Stimulated activated naive B cell treated with anti-CD40 and anti-IgM and Interleukin-4, amounts not matched to agents 10 μg/mL and 1 μg/mL and 100 μg/mL, for 72 hours (primary cell): ENCODE results near the gene TGFBRAP1.

ENCODE experiments used
- ATAC-seq, 2 donors: fragments of 150-1000 bp; cut with Tn5 transposase; replicated peaks; 2 replicates each; pipeline ENCODE4 v1.10.0; 2021; ENCODE audit warnings: moderate library complexity in 1 of 2
- DNase-seq: peaks from one replicate; pipeline ENCODE4 v3.0.0; 2021
- H3K27ac Mint-ChIP-seq: one replicate; pipeline ENCODE4 v1.8.0; 2022; ENCODE audit warnings: mild to moderate bottlenecking, mixed read lengths
- H3K27me3 Mint-ChIP-seq, 2 donors: one replicate each; pipeline ENCODE4 v1.8.0; 2022; ENCODE audit warnings: mixed read lengths in 2 of 2
- H3K36me3 Mint-ChIP-seq, 2 donors: one replicate each; pipeline ENCODE4 v1.8.0; 2022; ENCODE audit warnings: mixed read lengths in 2 of 2, mild to moderate bottlenecking in 1 of 2
- H3K4me1 Mint-ChIP-seq, 2 donors: one replicate each; pipeline ENCODE4 v1.8.0; 2022; ENCODE audit warnings: mixed read lengths in 2 of 2, mild to moderate bottlenecking in 1 of 2
- H3K4me3 Mint-ChIP-seq, 2 donors: one replicate each; pipeline ENCODE4 v1.8.0; 2022; ENCODE audit warnings: mild to moderate bottlenecking in 2 of 2, mixed read lengths in 2 of 2, moderate library complexity in 1 of 2
- H3K9me3 Mint-ChIP-seq, 2 donors: one replicate each; pipeline ENCODE4 v1.8.0; 2022; ENCODE audit warnings: mixed read lengths in 2 of 2, mild to moderate bottlenecking in 1 of 2

The TGFBRAP1 gene, protein sequence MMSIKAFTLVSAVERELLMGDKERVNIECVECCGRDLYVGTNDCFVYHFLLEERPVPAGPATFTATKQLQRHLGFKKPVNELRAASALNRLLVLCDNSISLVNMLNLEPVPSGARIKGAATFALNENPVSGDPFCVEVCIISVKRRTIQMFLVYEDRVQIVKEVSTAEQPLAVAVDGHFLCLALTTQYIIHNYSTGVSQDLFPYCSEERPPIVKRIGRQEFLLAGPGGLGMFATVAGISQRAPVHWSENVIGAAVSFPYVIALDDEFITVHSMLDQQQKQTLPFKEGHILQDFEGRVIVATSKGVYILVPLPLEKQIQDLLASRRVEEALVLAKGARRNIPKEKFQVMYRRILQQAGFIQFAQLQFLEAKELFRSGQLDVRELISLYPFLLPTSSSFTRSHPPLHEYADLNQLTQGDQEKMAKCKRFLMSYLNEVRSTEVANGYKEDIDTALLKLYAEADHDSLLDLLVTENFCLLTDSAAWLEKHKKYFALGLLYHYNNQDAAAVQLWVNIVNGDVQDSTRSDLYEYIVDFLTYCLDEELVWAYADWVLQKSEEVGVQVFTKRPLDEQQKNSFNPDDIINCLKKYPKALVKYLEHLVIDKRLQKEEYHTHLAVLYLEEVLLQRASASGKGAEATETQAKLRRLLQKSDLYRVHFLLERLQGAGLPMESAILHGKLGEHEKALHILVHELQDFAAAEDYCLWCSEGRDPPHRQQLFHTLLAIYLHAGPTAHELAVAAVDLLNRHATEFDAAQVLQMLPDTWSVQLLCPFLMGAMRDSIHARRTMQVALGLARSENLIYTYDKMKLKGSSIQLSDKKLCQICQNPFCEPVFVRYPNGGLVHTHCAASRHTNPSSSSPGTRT

DNA sequence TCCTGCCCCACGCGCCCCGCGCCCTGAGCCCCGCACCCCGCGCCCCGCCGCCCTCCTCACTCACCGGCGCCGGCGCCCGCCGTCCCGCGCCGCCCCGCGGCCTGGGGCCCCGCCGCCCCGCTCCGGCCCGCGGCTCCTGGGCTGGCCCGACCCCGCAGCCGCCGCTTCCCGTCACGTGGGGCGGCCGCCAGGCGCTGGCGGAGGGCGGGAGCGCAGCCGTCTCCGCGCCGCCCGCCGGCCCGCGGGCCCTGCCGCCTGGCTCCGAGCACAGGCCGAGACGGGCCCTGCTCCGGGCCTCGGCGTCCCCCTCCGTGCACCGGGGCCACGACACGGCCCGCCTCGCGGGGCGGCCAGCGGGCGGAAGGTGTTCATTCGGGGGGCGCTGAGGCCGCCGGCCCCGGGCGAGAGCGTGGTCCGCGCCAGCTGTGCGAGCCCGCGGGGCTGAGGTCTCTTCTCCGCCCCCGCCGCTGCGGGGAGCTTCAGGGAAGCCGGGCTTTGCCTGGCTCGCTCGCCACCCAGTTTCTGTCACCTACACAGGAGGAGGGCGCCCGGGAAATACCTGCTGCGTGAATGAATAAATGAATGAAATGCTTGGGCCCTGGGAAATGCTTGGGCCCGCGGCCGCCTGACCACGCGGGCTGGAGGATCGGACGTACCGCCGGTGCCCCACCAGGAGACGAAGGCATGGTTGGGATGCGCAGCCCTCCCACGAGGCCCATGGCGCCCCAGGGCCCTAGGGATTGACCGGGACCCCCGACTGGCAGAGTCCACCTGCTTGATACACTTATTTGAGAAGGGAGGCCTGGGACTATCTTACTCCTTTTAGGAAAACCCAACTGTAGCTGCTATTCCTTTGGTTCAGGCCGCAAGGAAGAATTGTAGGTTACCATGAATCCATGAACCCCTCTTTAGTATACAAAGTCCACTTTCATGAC, at the start of gene TGFBRAP1:
TSS of gene TGFBRAP1 (minus strand) at position 175 of the 935 bp plus-strand sequence. CDS start 21,434 bp downstream, outside the sequence.
- peak; percentile 58 for DNase-seq
- H3K4me1 Mint-ChIP-seq: peaks cover 28 to 45% of the 10 kb centered on the region in 2 donors

DNA sequence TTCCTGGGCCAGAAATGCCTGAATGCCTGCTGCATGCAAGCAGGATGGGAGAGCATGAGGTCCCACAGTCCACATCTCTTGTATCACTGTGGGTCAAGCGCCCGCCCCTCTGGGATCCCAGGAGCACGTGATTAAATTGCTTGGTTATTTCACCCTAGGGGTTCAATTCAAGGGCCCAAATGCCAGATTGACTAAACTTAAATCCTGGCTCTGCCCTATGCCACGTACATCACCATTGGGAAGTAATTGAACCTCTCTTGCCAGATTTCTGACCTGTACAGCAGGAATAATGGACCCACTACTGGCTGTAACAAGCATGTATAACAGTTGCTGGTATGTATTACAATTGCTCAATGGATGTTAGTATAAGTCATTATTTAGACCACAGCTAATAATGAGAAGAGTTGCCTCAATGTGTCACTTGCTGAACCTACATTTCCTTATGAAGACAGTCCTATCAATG, 49.4 kb upstream of the TGFBRAP1 start:
- Mint-ChIP-seq H3K27ac (no peak overlapping the region), H3K4me3 (no peak overlapping the region), H3K9me3 (no peaks in the 10 kb centered on the region), H3K27me3 (peaks cover 3 to 6% of the 10 kb centered on the region in 2 donors), H3K36me3 (no peaks in the 10 kb centered on the region), H3K4me1 (peaks cover 3 to 20% of the 10 kb centered on the region in 2 donors)
- ATAC-seq (no peak), DNase-seq (no peak)

More for the DNA sequence above, at the start of gene TGFBRAP1:
- H3K27ac Mint-ChIP-seq: peak within 1 kb of the TSS; percentile 97
- H3K9me3 Mint-ChIP-seq: no peaks in the 10 kb centered on the region
- no peaks in the 10 kb centered on the region for H3K27me3 Mint-ChIP-seq
- peaks cover 0 to 12% of the 10 kb centered on the region in 2 donors for H3K36me3 Mint-ChIP-seq
- peak; percentile 88 to 92 for ATAC-seq
- peak within 1 kb of the TSS; percentile 92 to 94 for H3K4me3 Mint-ChIP-seq

DNA sequence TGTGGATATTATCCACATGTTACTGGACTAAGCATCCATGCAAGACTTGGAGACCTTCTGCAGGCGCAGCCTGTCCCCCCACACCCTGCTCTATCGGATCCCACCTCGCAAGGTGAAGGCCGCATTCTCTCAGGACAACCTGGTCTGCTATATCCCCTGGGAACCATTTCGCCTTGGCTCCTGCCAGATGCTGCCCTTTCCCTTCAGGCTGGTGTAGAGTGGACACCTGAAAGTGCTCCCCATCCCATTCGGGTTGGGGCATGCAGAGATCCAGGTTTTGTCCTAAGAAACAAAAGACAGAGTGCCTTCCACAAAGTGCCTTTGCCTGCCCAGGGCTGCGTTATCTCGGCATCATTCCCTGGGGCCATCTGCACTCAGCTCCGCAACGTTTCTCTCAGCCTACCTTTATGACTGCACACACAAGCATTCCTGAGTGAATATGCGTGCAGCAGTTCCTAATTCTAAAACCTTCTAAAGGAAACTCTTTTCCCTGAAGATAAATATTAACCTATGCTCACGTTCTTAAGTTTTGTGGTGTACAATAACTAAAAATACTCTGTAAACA, 48.8 kb upstream of the TGFBRAP1 start:
- Mint-ChIP-seq H3K9me3 (no peaks in the 10 kb centered on the region), H3K27ac (no peak overlapping the region), H3K36me3 (no peaks in the 10 kb centered on the region), H3K27me3 (peaks cover 3 to 6% of the 10 kb centered on the region in 2 donors), H3K4me1 (peaks cover 3 to 15% of the 10 kb centered on the region in 2 donors), H3K4me3 (no peak overlapping the region)
- ATAC-seq (no peak), DNase-seq (no peak)

DNA sequence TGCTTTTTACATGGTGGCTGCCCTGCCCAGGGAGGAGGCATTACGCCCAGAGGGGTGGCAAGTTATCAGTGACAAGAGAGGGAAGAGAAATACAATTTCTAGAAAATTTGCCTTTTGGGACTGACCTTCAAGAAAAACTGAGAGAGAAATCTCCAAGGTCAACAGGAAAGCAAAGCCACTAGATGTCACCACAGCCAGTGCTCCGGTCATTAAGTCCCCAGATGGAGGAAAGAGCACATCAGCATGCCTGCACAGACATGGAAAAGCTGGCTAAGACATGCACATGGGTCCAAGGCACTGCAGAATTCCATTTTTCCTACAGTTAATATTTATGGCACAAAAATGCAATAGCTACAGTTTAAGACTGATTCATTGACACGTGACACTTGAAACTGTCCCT, 48.3 kb upstream of the TGFBRAP1 start:
- peaks cover 3 to 6% of the 10 kb centered on the region in 2 donors for H3K27me3 Mint-ChIP-seq
- no peaks in the 10 kb centered on the region for H3K36me3 Mint-ChIP-seq
- no peak overlapping the region for H3K4me3 Mint-ChIP-seq
- H3K9me3 Mint-ChIP-seq: no peaks in the 10 kb centered on the region
- no peak overlapping the region for H3K27ac Mint-ChIP-seq
- H3K4me1 Mint-ChIP-seq: peaks cover 3 to 12% of the 10 kb centered on the region in 2 donors
- ATAC-seq: no peak
- DNase-seq: no peak

DNA sequence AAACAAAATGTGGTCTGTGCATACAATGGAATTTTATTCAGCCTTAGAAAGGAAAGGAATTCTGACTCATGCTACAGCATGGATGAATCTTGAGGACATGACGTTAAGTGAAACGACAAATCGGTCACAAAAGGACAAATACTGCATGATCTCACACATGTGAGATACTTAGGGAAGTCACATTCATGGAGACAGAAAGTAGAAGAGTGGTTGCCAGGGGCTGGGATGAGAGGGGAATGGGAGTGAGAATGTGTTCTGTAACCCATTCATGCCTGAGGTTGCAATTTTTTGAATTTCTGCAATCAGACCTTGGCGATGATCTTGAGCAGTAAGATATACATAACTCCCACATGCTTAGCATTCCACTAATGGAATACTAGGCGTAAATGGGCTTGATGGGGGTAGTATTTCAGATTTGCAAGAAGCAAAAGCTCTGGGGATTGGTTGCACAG, 47.3 kb upstream of the TGFBRAP1 start:
- DNase-seq: no peak
- Mint-ChIP-seq H3K4me1 (peaks cover 3 to 12% of the 10 kb centered on the region in 2 donors), H3K4me3 (no peak overlapping the region), H3K27ac (no peak overlapping the region), H3K9me3 (no peaks in the 10 kb centered on the region), H3K27me3 (peaks cover 3 to 6% of the 10 kb centered on the region in 2 donors), H3K36me3 (no peaks in the 10 kb centered on the region)
- no peak for ATAC-seq

DNA sequence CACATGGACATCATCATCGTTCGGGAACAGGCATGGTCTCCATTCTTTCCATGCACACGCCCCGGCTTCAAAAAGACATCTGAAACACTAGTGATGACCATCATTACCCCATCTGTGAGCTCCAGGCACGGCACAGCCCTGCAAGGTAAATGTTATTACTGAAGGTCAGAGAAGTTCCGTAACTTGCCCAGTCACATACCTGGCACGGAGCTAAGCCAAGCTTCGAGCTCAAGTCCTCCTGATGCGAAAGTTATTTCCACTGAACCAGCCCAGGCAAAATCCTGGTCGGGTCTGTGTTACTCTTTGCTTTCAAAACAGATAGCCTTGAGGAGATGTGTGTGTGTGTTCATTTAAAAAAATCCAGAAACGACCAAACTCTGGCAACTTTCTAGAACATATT, 46.5 kb upstream of the TGFBRAP1 start:
- ATAC-seq (no peak), DNase-seq (no peak)
- peaks cover 3 to 6% of the 10 kb centered on the region in 2 donors for H3K27me3 Mint-ChIP-seq
- no peaks in the 10 kb centered on the region for H3K9me3 Mint-ChIP-seq
- peaks cover 3 to 12% of the 10 kb centered on the region in 2 donors for H3K4me1 Mint-ChIP-seq
- H3K27ac Mint-ChIP-seq: no peak overlapping the region
- H3K4me3 Mint-ChIP-seq: no peak overlapping the region
- no peaks in the 10 kb centered on the region for H3K36me3 Mint-ChIP-seq

DNA sequence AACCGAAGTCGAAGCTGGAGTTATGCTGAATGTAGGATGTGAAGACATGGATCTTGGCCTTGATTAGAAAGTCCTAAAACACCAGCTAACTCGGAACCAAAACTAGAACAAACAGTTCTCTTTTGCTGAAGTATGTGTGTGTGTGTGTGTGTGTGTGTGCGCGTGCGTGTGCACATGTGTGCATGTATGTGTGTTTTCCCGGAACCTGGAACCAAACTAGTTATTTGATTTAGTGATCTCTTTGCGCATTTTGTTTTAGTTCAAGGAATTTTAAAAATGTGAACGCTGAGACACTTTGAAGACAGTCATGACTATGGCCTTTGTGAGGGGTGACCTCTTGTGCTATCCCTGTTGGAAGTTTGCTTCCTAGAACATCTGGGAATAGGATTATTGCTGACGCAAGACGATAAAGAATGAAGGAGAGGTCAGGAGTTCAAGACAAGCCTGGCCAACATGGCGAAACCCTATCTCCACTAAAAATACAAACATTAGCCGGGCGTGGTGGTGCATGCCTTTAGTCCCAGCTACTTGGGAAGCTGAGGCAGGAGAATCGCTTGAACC, 45.5 kb upstream of the TGFBRAP1 start:
- Mint-ChIP-seq H3K4me3 (no peak overlapping the region), H3K36me3 (no peaks in the 10 kb centered on the region), H3K27me3 (peaks cover 5 to 7% of the 10 kb centered on the region in 2 donors), H3K27ac (no peak overlapping the region), H3K4me1 (peaks cover 3 to 9% of the 10 kb centered on the region in 2 donors), H3K9me3 (no peaks in the 10 kb centered on the region)
- DNase-seq: no peak
- ATAC-seq: no peak

DNA sequence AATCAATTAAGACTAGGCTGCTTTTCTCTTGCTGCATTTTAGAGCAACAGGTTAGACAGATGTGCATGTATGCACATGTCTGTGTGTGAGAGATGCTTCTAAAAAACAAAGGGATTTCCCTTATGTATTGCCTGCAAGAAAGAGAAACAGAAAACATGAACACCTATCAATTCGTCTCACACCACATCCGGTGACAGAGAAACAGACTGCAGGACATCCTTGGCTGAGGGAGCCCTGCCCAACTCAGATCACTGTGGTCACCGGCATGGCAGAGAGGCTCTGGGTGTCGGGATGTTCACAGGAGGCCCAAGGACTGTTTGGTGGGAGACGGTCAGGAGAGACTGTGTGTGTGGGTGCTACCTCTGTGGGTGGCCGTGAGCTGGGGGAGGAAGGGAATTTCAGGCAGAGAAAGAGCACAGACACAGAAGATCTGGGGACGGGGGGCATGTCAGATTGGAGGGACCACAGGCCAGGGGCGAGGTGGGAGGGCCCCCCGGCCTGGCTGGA, 44.4 kb upstream of the TGFBRAP1 start:
- Mint-ChIP-seq H3K4me3 (no peak overlapping the region), H3K27me3 (peaks cover 8 to 11% of the 10 kb centered on the region in 2 donors), H3K27ac (no peak overlapping the region), H3K4me1 (peaks cover 6 to 8% of the 10 kb centered on the region in 2 donors), H3K36me3 (no peaks in the 10 kb centered on the region), H3K9me3 (no peaks in the 10 kb centered on the region)
- DNase-seq: no peak
- no peak for ATAC-seq

DNA sequence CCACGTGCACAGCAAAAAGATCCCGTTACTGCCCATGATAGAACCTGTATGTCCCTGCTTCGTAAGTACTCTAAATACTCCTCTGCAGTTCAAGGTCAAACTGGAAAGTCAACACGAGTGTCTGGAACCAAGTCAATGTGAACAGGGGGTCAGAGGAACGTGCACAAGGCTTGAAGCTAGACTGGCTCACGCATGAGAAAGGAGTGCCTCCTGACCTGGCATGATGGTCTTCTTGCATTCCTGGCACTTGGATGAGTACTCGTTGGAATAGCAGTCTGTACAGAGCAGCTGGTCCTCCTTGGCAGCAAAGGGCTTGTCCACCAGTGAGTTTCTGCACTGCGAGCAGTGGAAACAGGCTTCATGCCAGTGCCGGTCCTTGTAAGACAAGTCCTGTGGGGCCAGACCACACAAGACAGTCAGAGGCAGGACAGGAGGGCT, 43.8 kb upstream of the TGFBRAP1 start:
- Mint-ChIP-seq H3K27ac (no peak overlapping the region), H3K4me3 (no peak overlapping the region), H3K27me3 (peaks cover 11 to 12% of the 10 kb centered on the region in 2 donors), H3K9me3 (no peaks in the 10 kb centered on the region), H3K4me1 (peaks cover 6 to 8% of the 10 kb centered on the region in 2 donors), H3K36me3 (no peaks in the 10 kb centered on the region)
- no peak for DNase-seq
- no peak for ATAC-seq

DNA sequence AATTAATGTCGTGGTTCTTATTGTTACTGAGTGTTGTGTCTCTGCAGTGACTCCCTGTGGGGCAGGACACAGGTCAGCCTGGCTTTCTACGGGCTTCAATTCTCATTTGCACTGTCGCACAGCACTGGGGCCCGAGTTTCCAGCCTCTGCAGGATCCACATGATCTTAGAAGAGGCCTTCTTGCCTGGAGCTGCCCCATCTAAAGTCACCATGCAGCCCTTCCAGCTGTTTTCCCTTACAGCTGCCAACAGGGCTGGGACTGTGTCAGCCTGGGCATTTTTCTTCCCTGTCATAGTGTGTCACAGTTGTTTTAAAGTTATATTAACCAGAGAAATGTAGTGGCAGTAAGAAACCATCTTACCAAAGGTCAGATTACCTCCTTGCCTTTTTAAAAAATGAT, 42.3 kb upstream of the TGFBRAP1 start:
- ATAC-seq (no peak), DNase-seq (no peak)
- H3K4me3 Mint-ChIP-seq: no peak overlapping the region
- H3K27ac Mint-ChIP-seq: no peak overlapping the region
- H3K27me3 Mint-ChIP-seq: peaks cover 8 to 13% of the 10 kb centered on the region in 2 donors
- no peaks in the 10 kb centered on the region for H3K36me3 Mint-ChIP-seq
- H3K9me3 Mint-ChIP-seq: no peaks in the 10 kb centered on the region
- peaks cover 6 to 8% of the 10 kb centered on the region in 2 donors for H3K4me1 Mint-ChIP-seq

DNA sequence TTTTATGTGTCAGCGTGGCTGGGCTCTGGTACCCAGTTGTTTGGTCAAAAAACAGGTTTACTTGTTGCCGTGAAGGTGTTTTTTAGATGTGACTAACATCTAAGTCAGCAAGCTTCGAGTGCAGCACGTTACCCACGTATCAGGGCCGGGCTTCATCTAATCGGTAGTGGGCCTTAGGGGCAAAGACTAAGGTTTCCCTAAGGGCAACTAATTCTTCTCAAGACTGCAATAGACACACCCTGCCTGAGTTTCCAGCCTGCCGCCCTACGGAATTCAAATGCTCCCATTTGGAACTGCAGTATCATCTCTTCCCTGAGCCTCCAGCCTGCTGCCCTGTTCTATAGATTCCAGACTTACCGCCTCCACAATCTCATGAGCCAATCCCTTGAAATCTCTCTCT, 41.6 kb upstream of the TGFBRAP1 start:
- Mint-ChIP-seq H3K27ac (no peak overlapping the region), H3K36me3 (no peaks in the 10 kb centered on the region), H3K9me3 (no peaks in the 10 kb centered on the region), H3K4me3 (no peak overlapping the region), H3K27me3 (peaks cover 8 to 13% of the 10 kb centered on the region in 2 donors), H3K4me1 (peaks cover 6 to 8% of the 10 kb centered on the region in 2 donors)
- ATAC-seq (no peak), DNase-seq (no peak)

DNA sequence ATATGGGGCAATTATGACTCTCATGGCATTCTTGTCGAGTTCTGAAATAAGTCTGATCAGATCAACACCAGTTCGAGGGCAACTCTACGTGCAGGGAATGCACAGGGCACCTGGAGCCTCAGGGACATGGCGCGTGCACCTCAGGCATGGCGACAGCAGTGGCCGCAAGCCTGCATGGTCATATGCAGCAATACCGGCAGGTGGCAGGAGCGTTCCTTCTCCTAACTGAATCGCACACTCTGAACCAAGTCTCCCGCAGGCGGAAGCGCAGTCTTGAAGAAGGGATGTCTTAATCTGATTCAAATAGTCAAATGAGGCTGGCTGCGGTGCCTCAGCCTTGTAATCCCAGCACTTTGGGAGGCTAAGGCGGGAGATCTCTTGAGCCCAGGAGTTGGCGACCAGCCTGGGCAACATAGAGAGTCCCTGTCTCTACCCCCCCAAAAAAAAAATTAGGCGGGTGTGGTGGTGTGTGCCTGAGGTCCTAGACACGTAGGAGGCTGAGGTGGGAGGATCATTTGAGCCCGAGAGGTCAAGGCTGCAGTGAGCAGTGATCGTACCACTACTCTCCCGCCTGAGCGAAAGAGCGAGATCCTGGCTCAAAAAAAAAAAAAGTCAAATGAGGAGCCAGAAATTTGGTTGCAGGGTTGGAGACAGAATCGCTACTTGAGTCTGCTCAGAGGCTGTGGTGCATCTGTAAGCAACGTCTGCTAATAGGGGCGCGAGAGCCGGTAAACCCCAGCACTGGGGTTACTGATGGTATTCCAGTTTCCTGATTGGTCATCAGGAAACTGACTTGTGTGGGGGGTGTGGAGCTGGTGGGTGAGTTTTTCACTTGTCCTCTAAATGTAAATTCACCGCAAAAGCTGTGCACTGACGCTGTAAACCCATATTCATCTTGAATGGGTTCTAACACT, 40.5 kb upstream of the TGFBRAP1 start:
- Mint-ChIP-seq H3K27ac (peak overlapping the region; percentile 7), H3K4me1 (peaks cover 6 to 8% of the 10 kb centered on the region in 2 donors), H3K27me3 (peaks cover 8 to 13% of the 10 kb centered on the region in 2 donors), H3K36me3 (no peaks in the 10 kb centered on the region), H3K9me3 (no peaks in the 10 kb centered on the region), H3K4me3 (peak overlapping the region; percentile 43 to 54)
- DNase-seq (peak; percentile 74), ATAC-seq (peak; percentile 98 to 99)
